GM12864 (cell line): Measurements from ENCODE around the gene XPNPEP1.

Experiments
- DNase-seq: peaks from one replicate; pipeline ENCODE4 v3.0.0-alpha.2; 2011; ENCODE audit warnings: low read depth
- H3K4me3 ChIP-seq: 2 replicates; pipeline ENCODE4 v1.5.1; 2011; ENCODE audit warnings: mild to moderate bottlenecking, low read depth, low read length, control low read depth
- CTCF ChIP-seq: IDR thresholded peaks from 2 replicates; pipeline ENCODE4 v1.5.1; 2011; ENCODE audit warnings: low read depth, mild to moderate bottlenecking, moderate library complexity, low read length, control low read depth, inconsistent platforms; ENCODE audit errors: missing control alignments

XPNPEP1 gene

DNA sequence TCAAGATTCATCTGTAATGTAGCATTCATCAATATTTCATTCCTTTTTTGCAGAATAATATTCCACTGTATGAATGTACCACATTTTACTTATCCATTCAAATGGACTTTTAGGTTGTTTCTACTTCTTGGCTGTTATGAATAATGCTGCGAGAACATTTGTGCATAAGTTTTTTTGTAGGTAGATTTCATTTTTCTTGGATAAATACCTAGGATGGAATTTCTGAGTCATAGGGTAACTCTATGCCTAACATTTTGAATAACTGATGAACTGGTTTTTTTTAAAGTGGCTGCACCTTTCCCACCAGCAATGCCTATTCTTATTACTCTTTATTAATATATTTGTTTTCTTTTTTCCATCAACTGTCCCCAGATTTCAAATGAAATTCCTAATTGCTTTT is 9.1 kb upstream of the XPNPEP1 start:
- DNase-seq: no peak
- TF ChIP-seq CTCF: no peak
- no peak overlapping the region for H3K4me3 ChIP-seq

- no peak for TF ChIP-seq CTCF
- no peak overlapping the region for H3K4me3 ChIP-seq
- DNase-seq: no peak
These were observed 7.9 kb upstream of the XPNPEP1 start for GRCh38 chr10:109931163-109931562.

DNA sequence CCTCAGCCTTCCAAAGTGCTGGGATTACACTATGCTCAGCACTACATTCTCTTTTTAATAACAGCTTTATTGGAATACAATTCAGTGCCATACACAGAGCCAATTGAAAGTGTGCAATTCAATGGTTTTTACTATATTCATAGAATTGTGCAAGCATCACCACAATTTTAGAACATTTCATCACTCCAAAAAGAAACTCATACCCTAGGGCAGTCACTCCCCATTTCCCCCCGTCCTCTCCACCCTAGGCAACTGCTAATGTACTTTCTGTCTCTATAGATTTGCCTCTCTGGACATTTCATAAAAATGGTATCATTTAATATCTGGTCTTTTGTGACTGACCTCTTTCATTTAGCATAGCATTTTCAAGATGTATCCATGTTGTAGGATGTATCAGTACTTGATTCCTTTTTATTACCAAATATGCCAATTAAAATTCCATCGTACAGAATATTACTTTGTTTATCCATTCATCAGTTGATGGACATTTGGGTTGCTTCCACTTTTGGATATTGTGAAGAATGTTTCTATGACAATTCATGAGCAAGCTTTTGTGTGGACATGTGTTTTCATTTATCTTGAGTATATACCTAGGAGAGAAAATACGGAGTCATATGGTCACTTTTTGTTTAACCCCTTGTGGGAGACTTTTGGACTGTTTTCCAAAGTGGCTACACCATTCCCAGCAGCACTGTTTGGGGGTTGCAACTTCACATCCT is 6.3 kb upstream of the XPNPEP1 start:
- no peak for TF ChIP-seq CTCF
- no peak overlapping the region for H3K4me3 ChIP-seq
- DNase-seq: no peak

GRCh38 chr10:109928475-109928891 is 5.2 kb upstream of the XPNPEP1 start:
- DNase-seq: no peak
- no peak for TF ChIP-seq CTCF
- no peak overlapping the region for H3K4me3 ChIP-seq

DNA sequence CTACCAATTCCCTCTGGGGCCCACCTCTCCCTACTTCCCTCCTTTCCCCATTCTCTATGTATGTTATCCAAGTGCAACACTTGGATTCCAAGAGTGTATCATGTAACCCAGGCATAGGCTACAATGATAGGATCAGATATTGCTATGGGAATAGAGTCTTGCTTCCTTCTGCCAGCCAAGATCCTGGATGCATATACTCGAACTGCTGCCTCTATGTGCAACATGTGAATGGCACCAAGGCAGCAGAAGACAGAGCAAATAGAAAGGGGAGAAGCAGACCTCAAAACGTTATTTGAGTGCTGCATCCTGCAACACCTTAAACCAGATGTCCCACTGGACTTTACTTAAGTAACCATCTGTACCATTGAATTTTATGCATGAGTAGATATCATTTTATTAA is 3.5 kb upstream of the XPNPEP1 start:
- no peak overlapping the region for H3K4me3 ChIP-seq
- no peak for TF ChIP-seq CTCF
- DNase-seq: no peak

DNA sequence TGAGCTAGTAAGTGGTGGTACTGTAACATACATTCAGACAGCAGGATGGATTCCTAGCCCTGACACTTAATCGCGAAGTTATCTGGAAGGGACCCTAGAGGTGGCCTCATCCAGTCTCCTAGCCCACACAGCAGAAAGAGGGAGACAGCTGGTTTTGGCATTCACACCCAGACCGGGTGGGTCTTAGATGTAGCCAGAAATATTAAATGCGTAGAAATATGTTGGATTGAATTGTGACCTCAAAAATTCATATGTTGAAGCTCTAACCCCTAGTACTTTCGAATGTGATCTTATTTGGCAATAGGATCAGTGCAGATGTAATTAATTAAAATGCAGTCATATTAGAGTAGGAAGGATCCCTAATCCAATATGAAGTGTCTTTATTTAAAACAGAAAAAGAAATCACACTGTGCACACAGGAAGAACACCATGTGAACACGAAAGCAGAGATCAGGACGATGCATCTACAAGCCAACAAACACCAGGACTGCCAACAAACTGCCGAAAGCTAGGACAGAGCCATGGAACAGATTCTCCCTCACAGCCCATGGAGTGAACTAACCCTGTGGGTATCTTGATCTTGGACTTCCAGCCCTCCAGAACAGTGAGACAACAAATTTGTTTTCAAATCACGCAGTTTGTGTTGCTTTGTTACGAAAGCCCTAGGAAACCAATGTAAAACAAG is 2.9 kb upstream of the XPNPEP1 start:
- TF ChIP-seq CTCF: no peak
- DNase-seq: no peak

More for the DNA sequence above, 2.9 kb upstream of the XPNPEP1 start:
- no peak overlapping the region for H3K4me3 ChIP-seq
